Upper lobe of left lung (tissue), 6 donors: ENCODE measurements around the gene AHI1. TPM values are rescaled to one million over a fixed set of nuclear protein-coding genes. Genes with fewer than 3 reads are reported as not detected.

ENCODE experiments used
- ATAC-seq, 2 donors: fragments of 200-7000 bp; cut with Tn5 transposase; one replicate each; pipeline ENCODE4 v1.9.1; 2022; ENCODE audit warnings: mild to moderate bottlenecking in 2 of 2, moderate library complexity in 2 of 2; ENCODE audit not compliant: low FRiP score in 2 of 2
- DNase-seq, 2 donors: peaks; one replicate each; pipeline ENCODE4 v3.0.0-alpha.2; 2019 to 2020
- H3K27ac ChIP-seq, 4 donors: fragments of 200-600 bp; sonication (generic); one replicate each; pipeline ENCODE4 v1.5.1; 2016 to 2019
- H3K27me3 ChIP-seq, 4 donors: fragments of 200-600 bp; sonication (generic); one replicate each; pipeline ENCODE4 v1.5.1; 2017 to 2019
- H3K36me3 ChIP-seq, 4 donors: fragments of 200-600 bp; sonication (generic); one replicate each; pipeline ENCODE4 v1.5.1; 2016 to 2019
- H3K4me1 ChIP-seq, 4 donors: fragments of 200-600 bp; sonication (generic); one replicate each; pipeline ENCODE4 v1.5.1; 2018 to 2019
- H3K4me3 ChIP-seq, 4 donors: fragments of 200-600 bp; sonication (generic); one replicate each; pipeline ENCODE4 v1.5.1; 2017 to 2019; ENCODE audit warnings: mild to moderate bottlenecking in 2 of 4, moderate library complexity in 1 of 4
- H3K9me3 ChIP-seq, 4 donors: fragments of 200-600 bp; sonication (generic); one replicate each; pipeline ENCODE4 v1.5.1; 2018 to 2019
- CTCF ChIP-seq, 6 experiments: fragments of 450-650 bp in 4 of 6; fragments of 200-600 bp in 2 of 6; sonication (generic) in 2 of 6; IDR thresholded peaks; one replicate each; pipeline ENCODE4 v1.5.1; 2016 to 2019; ENCODE audit warnings: antibody characterized with exemption in 6 of 6
- EP300 ChIP-seq, 4 donors: sonication (generic); formaldehyde crosslinking; IDR thresholded peaks; one replicate each; pipeline ENCODE4 v1.5.1; 2017; ENCODE audit warnings: antibody characterized with exemption in 4 of 4, control low read depth in 2 of 4
- POLR2A ChIP-seq, 4 donors: fragments of 450-650 bp; IDR thresholded peaks; one replicate each; pipeline ENCODE4 v1.5.1; 2016 to 2017; ENCODE audit warnings: antibody characterized with exemption in 4 of 4, mild to moderate bottlenecking in 2 of 4
- POLR2AphosphoS5 ChIP-seq, 2 donors: sonication (generic); formaldehyde crosslinking; IDR thresholded peaks; one replicate each; pipeline ENCODE4 v1.5.1; 2017; ENCODE audit warnings: antibody characterized with exemption in 2 of 2
- WGBS, 2 donors: methylation state at CpG; one replicate each; pipeline ENCODE4 v1.1.5; 2017 to 2018; 5-methylcytosine and 5-hydroxymethylcytosine counted together
- total RNA-seq, 6 donors: library from RNA; depleted of rRNA in 4 of 6; stranded (reverse); fragments of >200 nt in 4 of 6; gene quantifications; one replicate each; pipeline versions ENCODE4 v1.1.0 to v1.2.1, GENCODE V29; 2016 to 2021
- donor health status: DM: no; HTN: no; CAD: no; lungs with moderate emphysema.
- donor health status: DM: no; HTN: yes; CAD: no; lungs with severe emphysema.

Gene AHI1
- total RNA-seq, 6 donors from 2014 or later: 17.1 to 57.6 (median 40.3) TPM

GRCh38 chr6:135362124-135362523 lies 135.4 kb downstream of the AHI1 start:
- WGBS, 2 donors: 98 to 100% methylated on average over 4 of the region's 4 CpGs
- Histone ChIP-seq H3K4me1 (no peaks in the 10 kb centered on the region), H3K9me3 (peaks cover 0 to 17% (median 0%) of the 10 kb centered on the region in 4 donors), H3K36me3 (no peaks in the 10 kb centered on the region), H3K27ac (no peak overlapping the region), H3K4me3 (no peak overlapping the region), H3K27me3 (no peaks in the 10 kb centered on the region)
- TF ChIP-seq EP300 (IDR thresholded peaks at IDR 0.05) (no peak), POLR2A (IDR thresholded peaks at IDR 0.05) (no peak), POLR2AphosphoS5 (IDR thresholded peaks at IDR 0.05) (no peak), CTCF (IDR thresholded peaks at IDR 0.05) (no peak)
- no peak for DNase-seq
- no peak for ATAC-seq

DNA sequence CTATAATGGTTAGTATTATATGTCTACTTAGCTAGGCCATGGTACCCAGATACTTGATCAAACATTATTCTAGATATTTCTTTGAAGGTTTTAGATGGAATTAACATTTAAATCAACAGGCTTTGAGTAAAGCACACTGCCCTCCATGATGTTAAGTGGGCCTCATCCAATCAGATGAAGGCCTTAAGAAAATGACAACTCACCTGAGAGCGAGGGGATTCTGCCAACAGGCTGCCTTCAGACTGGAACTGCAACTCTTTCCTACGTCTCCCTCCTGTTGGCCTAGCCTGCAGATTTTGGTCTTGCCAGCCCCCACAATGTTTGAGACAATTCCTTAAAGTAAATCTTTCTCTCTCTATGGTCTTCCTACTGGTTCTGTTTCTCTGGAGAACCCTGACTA lies 137.3 kb downstream of the AHI1 start:
- 93 to 100% methylated on average over 2 of the region's 2 CpGs for WGBS, 2 donors
- H3K4me3 ChIP-seq: no peak overlapping the region
- no peaks in the 10 kb centered on the region for H3K36me3 ChIP-seq
- TF ChIP-seq EP300 (IDR thresholded peaks at IDR 0.05) (no peak), CTCF (IDR thresholded peaks at IDR 0.05) (no peak), POLR2A (IDR thresholded peaks at IDR 0.05) (no peak), POLR2AphosphoS5 (IDR thresholded peaks at IDR 0.05) (no peak)
- H3K4me1 ChIP-seq: no peaks in the 10 kb centered on the region
- no peaks in the 10 kb centered on the region for H3K27me3 ChIP-seq
- ATAC-seq: no peak
- DNase-seq: no peak
- no peak overlapping the region for H3K27ac ChIP-seq
- H3K9me3 ChIP-seq: peaks cover 0 to 7% (median 0%) of the 10 kb centered on the region in 4 donors

DNA sequence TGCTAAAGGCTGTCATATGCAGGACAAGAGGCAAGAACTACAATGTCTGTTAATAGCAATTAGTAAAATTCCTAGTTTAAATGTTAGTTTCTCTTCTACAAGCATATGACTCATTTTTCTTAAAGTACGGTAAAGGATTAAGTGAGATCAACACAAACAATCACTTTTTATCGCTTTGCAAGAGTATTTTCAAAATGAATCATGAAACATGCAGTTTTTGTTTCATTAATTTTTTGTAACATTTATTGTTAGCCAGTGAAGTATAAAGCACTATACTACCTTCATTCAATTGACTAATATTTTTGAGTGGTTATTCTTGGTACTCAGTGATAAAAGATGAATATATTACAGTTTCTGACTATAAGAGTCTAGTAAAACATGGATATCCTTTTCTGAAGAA lies 138.6 kb downstream of the AHI1 start:
- DNase-seq (no peak), ATAC-seq (no peak)
- Histone ChIP-seq H3K36me3 (no peaks in the 10 kb centered on the region), H3K27me3 (no peaks in the 10 kb centered on the region), H3K4me1 (no peaks in the 10 kb centered on the region), H3K9me3 (no peaks in the 10 kb centered on the region), H3K4me3 (no peak overlapping the region), H3K27ac (no peak overlapping the region)
- WGBS, 2 donors: 76 to 89% methylated on average over 2 of the region's 2 CpGs
- TF ChIP-seq POLR2A (IDR thresholded peaks at IDR 0.05) (no peak), EP300 (IDR thresholded peaks at IDR 0.05) (no peak), POLR2AphosphoS5 (IDR thresholded peaks at IDR 0.05) (no peak), CTCF (IDR thresholded peaks at IDR 0.05) (no peak)

GRCh38 chr6:135358251-135358821 lies 139.2 kb downstream of the AHI1 start:
- TF ChIP-seq POLR2A (IDR thresholded peaks at IDR 0.05): no peak
- no peak for TF ChIP-seq CTCF (IDR thresholded peaks at IDR 0.05)
- no peak for TF ChIP-seq POLR2AphosphoS5 (IDR thresholded peaks at IDR 0.05)
- TF ChIP-seq EP300 (IDR thresholded peaks at IDR 0.05): no peak
- Histone ChIP-seq H3K27ac (no peak overlapping the region), H3K36me3 (no peaks in the 10 kb centered on the region), H3K27me3 (no peaks in the 10 kb centered on the region), H3K4me3 (no peak overlapping the region), H3K4me1 (no peaks in the 10 kb centered on the region), H3K9me3 (no peaks in the 10 kb centered on the region)
- WGBS, 2 donors: 84 to 91% methylated on average over 1 of the region's 1 CpG
- no peak for ATAC-seq
- DNase-seq: no peak

DNA sequence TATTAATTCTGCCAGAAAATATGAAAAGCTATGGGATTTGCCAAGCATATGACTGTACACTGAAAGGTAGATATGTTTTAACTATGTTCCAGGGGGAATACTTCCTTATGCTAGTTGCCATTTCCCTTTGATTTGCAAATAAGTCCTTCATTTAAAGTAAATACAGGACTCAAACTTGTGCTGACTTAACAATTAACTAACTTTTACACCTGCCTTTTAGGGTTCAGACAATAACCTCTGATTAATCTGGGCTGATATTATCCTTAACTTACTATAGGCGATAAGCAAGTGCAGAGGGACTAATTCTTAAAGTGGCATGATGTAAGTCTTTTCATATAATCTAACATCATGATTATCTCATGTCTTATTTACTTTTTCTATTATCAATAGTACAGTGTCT lies 143.1 kb downstream of the AHI1 start:
- TF ChIP-seq EP300 (IDR thresholded peaks at IDR 0.05) (no peak), CTCF (IDR thresholded peaks at IDR 0.05) (no peak), POLR2AphosphoS5 (IDR thresholded peaks at IDR 0.05) (no peak), POLR2A (IDR thresholded peaks at IDR 0.05) (no peak)
- Histone ChIP-seq H3K36me3 (no peaks in the 10 kb centered on the region), H3K27me3 (no peaks in the 10 kb centered on the region), H3K9me3 (no peaks in the 10 kb centered on the region), H3K4me3 (no peak overlapping the region), H3K4me1 (no peaks in the 10 kb centered on the region), H3K27ac (no peak overlapping the region)
- DNase-seq (no peak), ATAC-seq (no peak)
- 93 to 94% methylated on average over 1 of the region's 1 CpG for WGBS, 2 donors
